H1 (cell line): ENCODE data around the gene THEM5. TPM values are rescaled to one million over a fixed set of nuclear protein-coding genes. Genes with fewer than 3 reads are reported as not detected.

ENCODE experiments used
- ASH2L ChIP-seq: fragments of 200-600, 300-600 bp; sonication (generic); IDR thresholded peaks from one replicate; pipeline ENCODE4 v1.7.1; 2017; ENCODE audit warnings: low read length
- BRCA1 ChIP-seq: IDR thresholded peaks from 2 replicates; pipeline ENCODE4 v1.6.1; 2012; ENCODE audit warnings: low read depth, low read length, improper control_type of control experiment
- TAF7 ChIP-seq: optimal IDR thresholded peaks from 2 replicates; pipeline ENCODE3; 2011; ENCODE audit warnings: low read depth, mild to moderate bottlenecking, inconsistent platforms, low read length, moderate library complexity, borderline replicate concordance
- TBP ChIP-seq: IDR thresholded peaks from 2 replicates; pipeline ENCODE4 v1.6.1; 2011; ENCODE audit warnings: low read depth, low read length, improper control_type of control experiment
- polyA plus RNA-seq, 7 experiments: library from polyadenylated mRNA; depleted of rRNA in 3 of 7; stranded (reverse) in 5 of 7; unstranded in 2 of 7; fragments of >200 nt in 5 of 7; fragments of 200-250 nt in 2 of 7; gene quantifications; 1 replicate in 5 of 7; 2 replicates in 1 of 7; 4 replicates in 1 of 7; pipeline versions ENCODE4 v1.2.1 to v1.2.3, GENCODE V29; 2011 to 2013; ENCODE audit warnings: missing spikeins in 2 of 7, mixed read lengths in 2 of 7
- total RNA-seq: library from RNA; stranded (reverse); fragmentation: NEBNext Ultra II Directional; extraction: Animal tissue kit (Norgen Biotek cat#: 25700); gene quantifications from 2 replicates; pipeline ENCODE4 v1.2.1, GENCODE V29; 2021
- TF ChIP-seq, protein P1 (sequence below): fragments of 300-600 bp; sonication (generic); IDR thresholded peaks from 2 replicates; pipeline ENCODE4 v1.7.1; 2012; ENCODE audit warnings: low read length, moderate library complexity, mild to moderate bottlenecking, inconsistent platforms; ENCODE audit not compliant: insufficient replicate concordance

THEM5 gene
- total and polyA plus RNA-seq, 2 of the 8 experiments (the other 6 are each of a cell fraction or from before 2014, with no cell fraction given), result not detected

DNA sequence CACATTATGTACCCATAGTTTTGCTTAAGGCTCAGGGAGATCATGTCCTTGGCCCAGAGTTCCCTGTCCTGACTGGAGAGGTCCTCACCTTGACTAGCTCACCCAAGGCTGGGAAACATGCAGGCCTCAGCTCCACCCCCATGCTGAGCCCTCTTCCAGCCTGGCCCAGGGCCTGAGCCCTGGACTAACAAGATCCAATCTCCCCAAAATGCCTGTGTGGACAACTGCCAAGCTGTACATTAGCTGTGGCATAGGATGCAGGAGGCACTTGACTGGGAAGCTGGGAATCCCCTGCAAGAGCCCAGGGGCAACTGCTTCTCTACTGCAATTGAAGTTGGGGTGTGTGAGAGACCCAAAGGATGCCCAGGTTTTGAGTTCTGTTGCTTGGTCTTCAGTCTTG is 50.3 kb downstream of the THEM5 start (continued):
- TF ChIP-seq, protein P1, sequence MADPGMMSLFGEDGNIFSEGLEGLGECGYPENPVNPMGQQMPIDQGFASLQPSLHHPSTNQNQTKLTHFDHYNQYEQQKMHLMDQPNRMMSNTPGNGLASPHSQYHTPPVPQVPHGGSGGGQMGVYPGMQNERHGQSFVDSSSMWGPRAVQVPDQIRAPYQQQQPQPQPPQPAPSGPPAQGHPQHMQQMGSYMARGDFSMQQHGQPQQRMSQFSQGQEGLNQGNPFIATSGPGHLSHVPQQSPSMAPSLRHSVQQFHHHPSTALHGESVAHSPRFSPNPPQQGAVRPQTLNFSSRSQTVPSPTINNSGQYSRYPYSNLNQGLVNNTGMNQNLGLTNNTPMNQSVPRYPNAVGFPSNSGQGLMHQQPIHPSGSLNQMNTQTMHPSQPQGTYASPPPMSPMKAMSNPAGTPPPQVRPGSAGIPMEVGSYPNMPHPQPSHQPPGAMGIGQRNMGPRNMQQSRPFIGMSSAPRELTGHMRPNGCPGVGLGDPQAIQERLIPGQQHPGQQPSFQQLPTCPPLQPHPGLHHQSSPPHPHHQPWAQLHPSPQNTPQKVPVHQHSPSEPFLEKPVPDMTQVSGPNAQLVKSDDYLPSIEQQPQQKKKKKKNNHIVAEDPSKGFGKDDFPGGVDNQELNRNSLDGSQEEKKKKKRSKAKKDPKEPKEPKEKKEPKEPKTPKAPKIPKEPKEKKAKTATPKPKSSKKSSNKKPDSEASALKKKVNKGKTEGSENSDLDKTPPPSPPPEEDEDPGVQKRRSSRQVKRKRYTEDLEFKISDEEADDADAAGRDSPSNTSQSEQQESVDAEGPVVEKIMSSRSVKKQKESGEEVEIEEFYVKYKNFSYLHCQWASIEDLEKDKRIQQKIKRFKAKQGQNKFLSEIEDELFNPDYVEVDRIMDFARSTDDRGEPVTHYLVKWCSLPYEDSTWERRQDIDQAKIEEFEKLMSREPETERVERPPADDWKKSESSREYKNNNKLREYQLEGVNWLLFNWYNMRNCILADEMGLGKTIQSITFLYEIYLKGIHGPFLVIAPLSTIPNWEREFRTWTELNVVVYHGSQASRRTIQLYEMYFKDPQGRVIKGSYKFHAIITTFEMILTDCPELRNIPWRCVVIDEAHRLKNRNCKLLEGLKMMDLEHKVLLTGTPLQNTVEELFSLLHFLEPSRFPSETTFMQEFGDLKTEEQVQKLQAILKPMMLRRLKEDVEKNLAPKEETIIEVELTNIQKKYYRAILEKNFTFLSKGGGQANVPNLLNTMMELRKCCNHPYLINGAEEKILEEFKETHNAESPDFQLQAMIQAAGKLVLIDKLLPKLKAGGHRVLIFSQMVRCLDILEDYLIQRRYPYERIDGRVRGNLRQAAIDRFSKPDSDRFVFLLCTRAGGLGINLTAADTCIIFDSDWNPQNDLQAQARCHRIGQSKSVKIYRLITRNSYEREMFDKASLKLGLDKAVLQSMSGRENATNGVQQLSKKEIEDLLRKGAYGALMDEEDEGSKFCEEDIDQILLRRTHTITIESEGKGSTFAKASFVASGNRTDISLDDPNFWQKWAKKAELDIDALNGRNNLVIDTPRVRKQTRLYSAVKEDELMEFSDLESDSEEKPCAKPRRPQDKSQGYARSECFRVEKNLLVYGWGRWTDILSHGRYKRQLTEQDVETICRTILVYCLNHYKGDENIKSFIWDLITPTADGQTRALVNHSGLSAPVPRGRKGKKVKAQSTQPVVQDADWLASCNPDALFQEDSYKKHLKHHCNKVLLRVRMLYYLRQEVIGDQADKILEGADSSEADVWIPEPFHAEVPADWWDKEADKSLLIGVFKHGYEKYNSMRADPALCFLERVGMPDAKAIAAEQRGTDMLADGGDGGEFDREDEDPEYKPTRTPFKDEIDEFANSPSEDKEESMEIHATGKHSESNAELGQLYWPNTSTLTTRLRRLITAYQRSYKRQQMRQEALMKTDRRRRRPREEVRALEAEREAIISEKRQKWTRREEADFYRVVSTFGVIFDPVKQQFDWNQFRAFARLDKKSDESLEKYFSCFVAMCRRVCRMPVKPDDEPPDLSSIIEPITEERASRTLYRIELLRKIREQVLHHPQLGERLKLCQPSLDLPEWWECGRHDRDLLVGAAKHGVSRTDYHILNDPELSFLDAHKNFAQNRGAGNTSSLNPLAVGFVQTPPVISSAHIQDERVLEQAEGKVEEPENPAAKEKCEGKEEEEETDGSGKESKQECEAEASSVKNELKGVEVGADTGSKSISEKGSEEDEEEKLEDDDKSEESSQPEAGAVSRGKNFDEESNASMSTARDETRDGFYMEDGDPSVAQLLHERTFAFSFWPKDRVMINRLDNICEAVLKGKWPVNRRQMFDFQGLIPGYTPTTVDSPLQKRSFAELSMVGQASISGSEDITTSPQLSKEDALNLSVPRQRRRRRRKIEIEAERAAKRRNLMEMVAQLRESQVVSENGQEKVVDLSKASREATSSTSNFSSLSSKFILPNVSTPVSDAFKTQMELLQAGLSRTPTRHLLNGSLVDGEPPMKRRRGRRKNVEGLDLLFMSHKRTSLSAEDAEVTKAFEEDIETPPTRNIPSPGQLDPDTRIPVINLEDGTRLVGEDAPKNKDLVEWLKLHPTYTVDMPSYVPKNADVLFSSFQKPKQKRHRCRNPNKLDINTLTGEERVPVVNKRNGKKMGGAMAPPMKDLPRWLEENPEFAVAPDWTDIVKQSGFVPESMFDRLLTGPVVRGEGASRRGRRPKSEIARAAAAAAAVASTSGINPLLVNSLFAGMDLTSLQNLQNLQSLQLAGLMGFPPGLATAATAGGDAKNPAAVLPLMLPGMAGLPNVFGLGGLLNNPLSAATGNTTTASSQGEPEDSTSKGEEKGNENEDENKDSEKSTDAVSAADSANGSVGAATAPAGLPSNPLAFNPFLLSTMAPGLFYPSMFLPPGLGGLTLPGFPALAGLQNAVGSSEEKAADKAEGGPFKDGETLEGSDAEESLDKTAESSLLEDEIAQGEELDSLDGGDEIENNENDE, result no peak
- TF ChIP-seq ASH2L (no peak), TAF7 (no peak), TBP (no peak), BRCA1 (no peak)
